HepG2 (cell line): ENCODE measurements around the gene MACROD2. TPM values are rescaled to one million over a fixed set of nuclear protein-coding genes. Genes with fewer than 3 reads are reported as not detected.

Experiments used
- BHLHE40 ChIP-seq: IDR thresholded peaks from 2 replicates; pipeline ENCODE4 v1.6.1; 2011; ENCODE audit warnings: low read length, improper control_type of control experiment
- CBFB ChIP-seq: sonication (generic); formaldehyde crosslinking; IDR thresholded peaks from 2 replicates; pipeline ENCODE4 v1.4.0; 2020; ENCODE audit warnings: missing genetic modification reagents
- HMG20B ChIP-seq: conservative IDR thresholded peaks from 2 replicates; pipeline ENCODE4 v1.6.1; 2016; ENCODE audit warnings: missing genetic modification reagents, missing compliant biosample characterization
- HOXD1 ChIP-seq: sonication (generic); formaldehyde crosslinking; IDR thresholded peaks from 2 replicates; pipeline ENCODE4 v1.5.0; 2020; ENCODE audit warnings: missing genetic modification reagents
- JUN ChIP-seq: sonication (generic); formaldehyde crosslinking; IDR thresholded peaks from 2 replicates; pipeline ENCODE4 v1.4.0; 2020; ENCODE audit warnings: mild to moderate bottlenecking, missing genetic modification reagents
- JUND ChIP-seq: sonication (generic); formaldehyde crosslinking; IDR thresholded peaks from 2 replicates; pipeline ENCODE4 v1.8.0; 2022; ENCODE audit warnings: mild to moderate bottlenecking, missing genetic modification reagents
- KMT2B ChIP-seq: IDR thresholded peaks from 2 replicates; pipeline ENCODE4 v1.6.1; 2016; ENCODE audit warnings: missing genetic modification reagents, missing compliant biosample characterization
- MAFF ChIP-seq: IDR thresholded peaks from 2 replicates; pipeline ENCODE4 v1.6.1; 2011; ENCODE audit warnings: low read depth, low read length, improper control_type of control experiment
- MED1 ChIP-seq: sonication (generic); formaldehyde crosslinking; IDR thresholded peaks from 2 replicates; pipeline ENCODE4 v1.4.0; 2020; ENCODE audit warnings: missing genetic modification reagents
- MTA3 ChIP-seq: sonication (generic); formaldehyde crosslinking; IDR thresholded peaks from 2 replicates; pipeline ENCODE4 v1.4.0; 2020; ENCODE audit warnings: missing genetic modification reagents
- NCOR1 ChIP-seq: fragments of 200-600 bp; sonication (generic); IDR thresholded peaks from 2 replicates; pipeline ENCODE4 v1.7.0; 2017; ENCODE audit warnings: antibody characterized with exemption, low read length, borderline replicate concordance
- RAD21 ChIP-seq: fragments of 450-650 bp; formaldehyde crosslinking; IDR thresholded peaks from 2 replicates; pipeline ENCODE4 v1.5.0; 2020; ENCODE audit warnings: mild to moderate bottlenecking
- REPIN1 ChIP-seq: sonication (generic); formaldehyde crosslinking; IDR thresholded peaks from 2 replicates; pipeline ENCODE4 v1.8.0; 2022; ENCODE audit warnings: missing genetic modification reagents, low read depth, mild to moderate bottlenecking, borderline replicate concordance
- SP1 ChIP-seq, 2 experiments: fragments of 450-650 bp in 1 of 2; sonication (generic) in 1 of 2; formaldehyde crosslinking in 1 of 2; IDR thresholded peaks; 2 replicates each; pipeline versions ENCODE4 v1.4.0 to v1.6.1; 2016 to 2020; ENCODE audit warnings: missing genetic modification reagents in 1 of 2
- SP5 ChIP-seq: IDR thresholded peaks from 2 replicates; pipeline ENCODE4 v1.6.1; 2016; ENCODE audit warnings: low read depth, borderline replicate concordance
- TBX3 ChIP-seq: fragments of 450-650 bp; IDR thresholded peaks from 2 replicates; pipeline ENCODE4 v1.6.1; 2017; ENCODE audit warnings: antibody characterized with exemption, mild to moderate bottlenecking, inconsistent platforms, borderline replicate concordance
- TEAD3 ChIP-seq: optimal IDR thresholded peaks from 2 replicates; pipeline ENCODE3; 2016; ENCODE audit warnings: borderline replicate concordance
- TOE1 ChIP-seq: sonication (generic); formaldehyde crosslinking; IDR thresholded peaks from 2 replicates; pipeline ENCODE4 v1.4.0; 2020; ENCODE audit warnings: mild to moderate bottlenecking, missing genetic modification reagents
- ZBTB7A ChIP-seq: sonication (generic); formaldehyde crosslinking; IDR thresholded peaks from 2 replicates; pipeline ENCODE4 v1.8.0; 2022; ENCODE audit warnings: mild to moderate bottlenecking, missing genetic modification reagents
- ZFP36L1 ChIP-seq: sonication (generic); formaldehyde crosslinking; IDR thresholded peaks from 2 replicates; pipeline ENCODE4 v1.8.0; 2022; ENCODE audit warnings: mild to moderate bottlenecking, missing genetic modification reagents, moderate library complexity
- ZIK1 ChIP-seq: sonication (generic); formaldehyde crosslinking; IDR thresholded peaks from 2 replicates; pipeline ENCODE4 v1.5.0; 2020; ENCODE audit warnings: mild to moderate bottlenecking, low read depth, missing genetic modification reagents, borderline replicate concordance
- ZNF160 ChIP-seq: sonication (generic); formaldehyde crosslinking; IDR thresholded peaks from 2 replicates; pipeline ENCODE4 v1.8.0; 2022; ENCODE audit warnings: mild to moderate bottlenecking, inconsistent platforms, missing genetic modification reagents
- ZNF33A ChIP-seq: sonication (generic); formaldehyde crosslinking; IDR thresholded peaks from 2 replicates; pipeline ENCODE4 v1.5.1; 2020; ENCODE audit warnings: missing genetic modification reagents, mild to moderate bottlenecking, moderate library complexity, borderline replicate concordance
- ZNF484 ChIP-seq: sonication (generic); formaldehyde crosslinking; IDR thresholded peaks from 2 replicates; pipeline ENCODE4 v1.5.1; 2020; ENCODE audit warnings: mild to moderate bottlenecking, low read depth, missing genetic modification reagents, borderline replicate concordance
- ZNF790 ChIP-seq: sonication (generic); formaldehyde crosslinking; IDR thresholded peaks from 2 replicates; pipeline ENCODE4 v1.8.0; 2022; ENCODE audit warnings: missing genetic modification reagents, mild to moderate bottlenecking, borderline replicate concordance
- ZNF792 ChIP-seq: IDR thresholded peaks from 2 replicates; pipeline ENCODE4 v1.6.1; 2016
- polyA plus RNA-seq, 8 experiments: library from polyadenylated mRNA; depleted of rRNA in 3 of 8; stranded (reverse) in 7 of 8; unstranded in 1 of 8; fragments of >200 nt; fragmentation: Illumina TruSeq in 4 of 8; extraction: Trizol in 4 of 8; gene quantifications; 2 replicates each; pipeline versions ENCODE4 v1.2.1 to v1.2.3, GENCODE V29; 2011 to 2016; ENCODE audit warnings: low read depth in 4 of 8, missing spikeins in 1 of 8, mixed read lengths in 1 of 8; ENCODE audit not compliant: insufficient read depth in 1 of 8
- total RNA-seq, 5 experiments: library from RNA; depleted of rRNA; stranded (reverse); fragments of >200 nt; fragmentation: Illumina TruSeq; extraction: Trizol; gene quantifications; 2 replicates each; pipeline ENCODE4 v1.2.3, GENCODE V29; 2016; ENCODE audit warnings: low read depth in 1 of 5
- TF ChIP-seq, protein P1 (sequence below): sonication (generic); formaldehyde crosslinking; IDR thresholded peaks from 2 replicates; pipeline ENCODE4 v1.5.0; 2020; ENCODE audit warnings: mild to moderate bottlenecking, missing genetic modification reagents
- TF ChIP-seq, protein P2 (sequence below): sonication (generic); formaldehyde crosslinking; IDR thresholded peaks from 2 replicates; pipeline ENCODE4 v1.8.1; 2023; ENCODE audit warnings: mild to moderate bottlenecking, missing genetic modification reagents, borderline replicate concordance
- TF ChIP-seq, protein P3 (sequence below): sonication (generic); formaldehyde crosslinking; IDR thresholded peaks from 2 replicates; pipeline ENCODE4 v1.4.0; 2020; ENCODE audit warnings: mild to moderate bottlenecking, missing genetic modification reagents
- TF ChIP-seq, protein P4 (sequence below): IDR thresholded peaks from 2 replicates; pipeline ENCODE4 v1.6.1; 2016; ENCODE audit warnings: mild to moderate bottlenecking

The MACROD2 gene
- total and polyA plus RNA-seq, 2 of the 13 experiments (the other 11 are each of a cell fraction or from before 2014, with no cell fraction given) = 0.13 to 0.51 TPM

DNA sequence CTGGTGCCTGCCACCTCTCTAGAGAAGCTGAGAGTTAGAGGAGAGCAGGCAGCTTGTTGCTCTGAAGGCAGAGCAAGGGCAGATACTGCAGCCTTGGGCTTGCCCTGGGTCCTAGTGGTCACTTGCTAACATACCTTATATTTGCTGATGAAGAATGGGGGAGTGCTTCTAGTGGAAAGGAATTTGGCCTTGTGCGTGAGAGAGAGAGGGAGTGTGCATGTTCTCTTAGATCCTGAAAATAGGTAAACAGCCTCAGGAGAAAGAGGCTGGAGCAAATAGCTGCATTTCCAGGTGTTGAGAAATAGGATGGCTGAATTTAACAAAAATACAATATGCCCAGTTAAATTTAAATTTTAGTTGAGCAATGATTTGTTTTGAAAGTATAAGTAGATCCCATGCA, 1066.6 kb downstream of the MACROD2 start (continued):
- TF ChIP-seq, protein P1, sequence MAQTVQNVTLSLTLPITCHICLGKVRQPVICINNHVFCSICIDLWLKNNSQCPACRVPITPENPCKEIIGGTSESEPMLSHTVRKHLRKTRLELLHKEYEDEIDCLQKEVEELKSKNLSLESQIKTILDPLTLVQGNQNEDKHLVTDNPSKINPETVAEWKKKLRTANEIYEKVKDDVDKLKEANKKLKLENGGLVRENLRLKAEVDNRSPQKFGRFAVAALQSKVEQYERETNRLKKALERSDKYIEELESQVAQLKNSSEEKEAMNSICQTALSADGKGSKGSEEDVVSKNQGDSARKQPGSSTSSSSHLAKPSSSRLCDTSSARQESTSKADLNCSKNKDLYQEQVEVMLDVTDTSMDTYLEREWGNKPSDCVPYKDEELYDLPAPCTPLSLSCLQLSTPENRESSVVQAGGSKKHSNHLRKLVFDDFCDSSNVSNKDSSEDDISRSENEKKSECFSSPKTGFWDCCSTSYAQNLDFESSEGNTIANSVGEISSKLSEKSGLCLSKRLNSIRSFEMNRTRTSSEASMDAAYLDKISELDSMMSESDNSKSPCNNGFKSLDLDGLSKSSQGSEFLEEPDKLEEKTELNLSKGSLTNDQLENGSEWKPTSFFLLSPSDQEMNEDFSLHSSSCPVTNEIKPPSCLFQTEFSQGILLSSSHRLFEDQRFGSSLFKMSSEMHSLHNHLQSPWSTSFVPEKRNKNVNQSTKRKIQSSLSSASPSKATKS (CRISPR knock-in tag) = 0 out of 2 replicates have a peak, but pooled peaks have one; percentile 55
- TF ChIP-seq TBX3 (peak; percentile 38; the same call in 1 of the 2 replicates), MTA3 (CRISPR knock-in tag) (no peak), BHLHE40 (peak; percentile 67), TEAD3 (peak; percentile 99), ZNF792 (peak; percentile 92), ZNF33A (CRISPR knock-in tag) (no peak), NCOR1 (peak; percentile 61; the same call in 1 of the 2 replicates), ZIK1 (CRISPR knock-in tag) (no peak; the same call in 1 of the 2 replicates), JUND (CRISPR knock-in tag) (peak; percentile 79; the same call in 1 of the 2 replicates), REPIN1 (CRISPR knock-in tag) (peak; percentile 92), TOE1 (CRISPR knock-in tag) (peak; percentile 81; the same call in 1 of the 2 replicates), HOXD1 (peak; percentile 73; the same call in 1 of the 2 replicates), ZFP36L1 (peak; percentile 84; the same call in 1 of the 2 replicates), KMT2B (CRISPR knock-in tag) (no peak; the same call in 1 of the 2 replicates), ZNF484 (CRISPR knock-in tag) (no peak), JUN (CRISPR knock-in tag) (0 out of 2 replicates have a peak, but pooled peaks have one; percentile 29), SP5 (CRISPR knock-in tag) (peak; percentile 82), ZNF790 (no peak), HMG20B (CRISPR knock-in tag) (peak; percentile 93), MED1 (peak; percentile 98), ZBTB7A (CRISPR knock-in tag) (peak; percentile 21; the same call in 1 of the 2 replicates), ZNF160 (CRISPR knock-in tag) (no peak), SP1 (IDR thresholded peaks at IDR 0.05) (no peak), SP1 (CRISPR knock-in tag; IDR thresholded peaks at IDR 0.05) (peak; percentile 60), CBFB (CRISPR knock-in tag) (peak; percentile 78; the same call in 1 of the 2 replicates), RAD21 (CRISPR knock-in tag) (0 out of 2 replicates have a peak, but pooled peaks have one; percentile 26), MAFF (peak; percentile 70)
- TF ChIP-seq, protein P2, sequence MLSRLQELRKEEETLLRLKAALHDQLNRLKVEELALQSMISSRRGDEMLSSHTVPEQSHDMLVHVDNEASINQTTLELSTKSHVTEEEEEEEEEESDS (CRISPR knock-in tag) = no peak
- TF ChIP-seq, protein P3, sequence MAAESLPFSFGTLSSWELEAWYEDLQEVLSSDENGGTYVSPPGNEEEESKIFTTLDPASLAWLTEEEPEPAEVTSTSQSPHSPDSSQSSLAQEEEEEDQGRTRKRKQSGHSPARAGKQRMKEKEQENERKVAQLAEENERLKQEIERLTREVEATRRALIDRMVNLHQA (CRISPR knock-in tag) = peak; percentile 61; the same call in 1 of the 2 replicates
- TF ChIP-seq, protein P4, sequence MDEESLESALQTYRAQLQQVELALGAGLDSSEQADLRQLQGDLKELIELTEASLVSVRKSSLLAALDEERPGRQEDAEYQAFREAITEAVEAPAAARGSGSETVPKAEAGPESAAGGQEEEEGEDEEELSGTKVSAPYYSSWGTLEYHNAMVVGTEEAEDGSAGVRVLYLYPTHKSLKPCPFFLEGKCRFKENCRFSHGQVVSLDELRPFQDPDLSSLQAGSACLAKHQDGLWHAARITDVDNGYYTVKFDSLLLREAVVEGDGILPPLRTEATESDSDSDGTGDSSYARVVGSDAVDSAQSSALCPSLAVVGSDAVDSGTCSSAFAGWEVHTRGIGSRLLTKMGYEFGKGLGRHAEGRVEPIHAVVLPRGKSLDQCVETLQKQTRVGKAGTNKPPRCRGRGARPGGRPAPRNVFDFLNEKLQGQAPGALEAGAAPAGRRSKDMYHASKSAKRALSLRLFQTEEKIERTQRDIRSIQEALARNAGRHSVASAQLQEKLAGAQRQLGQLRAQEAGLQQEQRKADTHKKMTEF (CRISPR knock-in tag) = peak; percentile 82
